K562 treated with DMSO at 1 percent for 12 hours (cell line): Measurements from ENCODE around the gene ETAA1. TPM values are rescaled to one million over a fixed set of nuclear protein-coding genes. Genes with fewer than 3 reads are reported as not detected.

ENCODE experiments used
- total RNA-seq: library from RNA; unstranded; fragments of 300-600 nt; gene quantifications from 2 replicates; pipeline ENCODE4 v1.2.3, GENCODE V29; 2022; ENCODE audit not compliant: insufficient read depth

Gene ETAA1
- total RNA-seq = 4.3 and 8.6 TPM in 2 replicates

GRCh38 chr2:67397143-67397986 lies at the start of gene ETAA1:
TSS of gene ETAA1 (plus strand) at chr2:67397333. CDS start at chr2:67397449, 116 bp downstream.

